LNCaP clone FGC (cell line): ENCODE measurements around the gene MGAT3.

Source experiments
- DNase-seq: peaks from one replicate; pipeline ENCODE4 v3.0.0-alpha.2; 2011; ENCODE audit warnings: low read depth
- H3K4me3 ChIP-seq: 2 replicates; pipeline ENCODE4 v1.5.1; 2011; ENCODE audit warnings: mild to moderate bottlenecking, low read depth, low read length, control low read depth
- CTCF ChIP-seq: IDR thresholded peaks from 2 replicates; pipeline ENCODE4 v1.5.1; 2012; ENCODE audit warnings: mild to moderate bottlenecking; ENCODE audit not compliant: control insufficient read depth, insufficient read depth; ENCODE audit errors: extremely low read depth

Gene MGAT3

GRCh38 chr22:39529487-39529851 is 72.7 kb downstream of the MGAT3 start:
- no peak overlapping the region for H3K4me3 ChIP-seq
- no peak for TF ChIP-seq CTCF
- no peak for DNase-seq

GRCh38 chr22:39530116-39530515 is 73.3 kb downstream of the MGAT3 start:
- H3K4me3 ChIP-seq = no peak overlapping the region
- no peak for DNase-seq
- no peak for TF ChIP-seq CTCF

- no peak for DNase-seq
- no peak for TF ChIP-seq CTCF
- peak overlapping the region; percentile 83 for H3K4me3 ChIP-seq
Measured at GRCh38 chr22:39530692-39531331, 74.0 kb downstream of the MGAT3 start.

GRCh38 chr22:39532215-39533073 is 75.6 kb downstream of the MGAT3 start, which contains the start of gene RPS19BP1:
TSS of gene RPS19BP1 (minus strand) at chr22:39532748. CDS start at chr22:39532738, 10 bp downstream.
- peak within 1 kb of the TSS; percentile 83 for H3K4me3 ChIP-seq
- DNase-seq = peak; percentile 100
- TF ChIP-seq CTCF = no peak

- H3K4me3 ChIP-seq = no peak overlapping the region
- no peak for DNase-seq
- TF ChIP-seq CTCF = no peak
Measured at GRCh38 chr22:39534092-39534506, 77.3 kb downstream of the MGAT3 start.

GRCh38 chr22:39534591-39535356 is 78.0 kb downstream of the MGAT3 start:
- peak; percentile 93 for TF ChIP-seq CTCF
- no peak for DNase-seq
- no peak overlapping the region for H3K4me3 ChIP-seq
